IMR-90 (cell line): Measurements from ENCODE around the gene NRIP3. TPM values are rescaled to one million over a fixed set of nuclear protein-coding genes. Genes with fewer than 3 reads are reported as not detected.

ENCODE experiments used
- ATAC-seq: fragments of 200-7000 bp; cut with Tn5 transposase; 2 replicates; pipeline ENCODE4 v1.9.1; 2020; ENCODE audit warnings: low read depth, mild to moderate bottlenecking, moderate library complexity
- BruUV-seq: library from RNA; stranded (reverse); fragments of 400-500 nt; replicated peaks from 2 replicates; lab custom pipeline; 2021; lab: Mats Ljungman, UMichigan
- CTCF ChIA-PET: fragments of 300-600 bp; formaldehyde crosslinking; extraction: SDS; loops from one replicate; lab custom pipeline; 2021; ENCODE audit warnings: antibody characterized with exemption; lab: Yijun Ruan, JAX
- POLR2A ChIA-PET: fragments of 300-600 bp; sonication (Branson Sonifier 250); formaldehyde crosslinking; loops from one replicate; lab custom pipeline; 2022; ENCODE audit warnings: antibody characterized with exemption; ENCODE audit not compliant: unreplicated experiment; lab: Charles Lee
- DNase-seq: peaks from one replicate; pipeline ENCODE4 v3.0.0; 2013
- H2AFZ ChIP-seq: replicated peaks from 2 replicates; pipeline ENCODE3; 2013; ENCODE audit warnings: low read length, mild to moderate bottlenecking; ENCODE audit not compliant: poor library complexity
- H2AK5ac ChIP-seq: 2 replicates; pipeline ENCODE4 v1.6.1; 2013; ENCODE audit warnings: low read depth, low read length, inconsistent platforms
- H2AK9ac ChIP-seq: replicated peaks from 2 replicates; pipeline ENCODE3; 2013; ENCODE audit warnings: mild to moderate bottlenecking, low read depth, low read length, moderate library complexity; ENCODE audit not compliant: poor library complexity
- H2BK120ac ChIP-seq: 2 replicates; pipeline ENCODE4 v1.6.1; 2013; ENCODE audit warnings: low read depth, low read length, inconsistent platforms
- H2BK15ac ChIP-seq: 3 replicates; pipeline ENCODE4 v1.6.1; 2013; ENCODE audit warnings: low read depth, low read length, inconsistent platforms
- H2BK20ac ChIP-seq: 2 replicates; pipeline ENCODE4 v1.6.1; 2013; ENCODE audit warnings: low read depth, mild to moderate bottlenecking, inconsistent platforms, low read length, moderate library complexity
- H2BK5ac ChIP-seq: 2 replicates; pipeline ENCODE4 v1.6.1; 2013; ENCODE audit warnings: mild to moderate bottlenecking, low read depth, low read length, inconsistent platforms; ENCODE audit not compliant: poor library complexity, severe bottlenecking
- H3K14ac ChIP-seq: replicated peaks from 2 replicates; pipeline ENCODE4 v1.6.1; 2013; ENCODE audit warnings: low read depth, low read length, inconsistent platforms
- H3K18ac ChIP-seq: 2 replicates; pipeline ENCODE4 v1.6.1; 2013; ENCODE audit warnings: low read depth, low read length, control low read depth
- H3K23ac ChIP-seq: 2 replicates; pipeline ENCODE4 v1.6.1; 2013; ENCODE audit warnings: low read depth, low read length, inconsistent platforms
- H3K27ac ChIP-seq: 2 replicates; pipeline ENCODE4 v1.5.1; 2013; ENCODE audit warnings: mild to moderate bottlenecking, control low read depth, low read length; ENCODE audit not compliant: insufficient read depth
- H3K27me3 ChIP-seq: 2 replicates; pipeline ENCODE4 v1.6.1; 2013; ENCODE audit warnings: low read length; ENCODE audit not compliant: control insufficient read depth, insufficient read depth
- H3K36me3 ChIP-seq: 2 replicates; pipeline ENCODE4 v1.6.1; 2013; ENCODE audit warnings: low read length, mixed read lengths; ENCODE audit not compliant: control insufficient read depth, insufficient read depth
- H3K4ac ChIP-seq: 2 replicates; pipeline ENCODE4 v1.6.1; 2013; ENCODE audit warnings: low read depth, low read length, inconsistent platforms
- H3K4me1 ChIP-seq: 2 replicates; pipeline ENCODE4 v1.6.1; 2013; ENCODE audit warnings: low read length, mixed read lengths; ENCODE audit not compliant: control insufficient read depth, insufficient read depth
- H3K4me2 ChIP-seq: 2 replicates; pipeline ENCODE4 v1.6.1; 2013; ENCODE audit warnings: low read depth, mild to moderate bottlenecking, control low read depth, low read length, moderate library complexity
- H3K4me3 ChIP-seq: 2 replicates; pipeline ENCODE4 v1.5.1; 2013; ENCODE audit warnings: low read depth, mild to moderate bottlenecking, control low read depth, low read length, moderate library complexity; ENCODE audit not compliant: insufficient read depth
- H3K56ac ChIP-seq: 2 replicates; pipeline ENCODE4 v1.6.1; 2013; ENCODE audit warnings: low read length, inconsistent platforms; ENCODE audit not compliant: insufficient read depth; ENCODE audit errors: extremely low read depth
- H3K79me1 ChIP-seq, 2 experiments: 2 replicates each; pipeline ENCODE4 v1.6.1; 2013; ENCODE audit warnings: low read length in 2 of 2, inconsistent platforms in 1 of 2, low read depth in 1 of 2
- H3K9ac ChIP-seq: 2 replicates; pipeline ENCODE4 v1.6.1; 2013; ENCODE audit warnings: low read depth, low read length, control low read depth
- H3K9me1 ChIP-seq: 2 replicates; pipeline ENCODE4 v1.6.1; 2013; ENCODE audit warnings: low read length, inconsistent platforms; ENCODE audit not compliant: insufficient read depth
- H3K9me3 ChIP-seq: 2 replicates; pipeline ENCODE4 v1.6.1; 2013; ENCODE audit warnings: low read length; ENCODE audit not compliant: control insufficient read depth, insufficient read depth
- H4K20me1 ChIP-seq: 2 replicates; pipeline ENCODE4 v1.6.1; 2013; ENCODE audit warnings: low read length, inconsistent platforms; ENCODE audit not compliant: insufficient read depth
- H4K5ac ChIP-seq: 2 replicates; pipeline ENCODE4 v1.6.1; 2013; ENCODE audit warnings: mild to moderate bottlenecking, low read depth, low read length, control low read depth
- H4K8ac ChIP-seq, 2 experiments: 2 replicates each; pipeline ENCODE4 v1.6.1; 2013; ENCODE audit warnings: low read depth in 2 of 2, low read length in 2 of 2, control low read depth in 1 of 2, inconsistent platforms in 1 of 2
- H4K91ac ChIP-seq: 2 replicates; pipeline ENCODE4 v1.6.1; 2013; ENCODE audit warnings: low read depth, low read length, inconsistent platforms; ENCODE audit not compliant: insufficient read depth
- BHLHE40 ChIP-seq: fragments of 150-350 bp; IDR thresholded peaks from 2 replicates; pipeline ENCODE4 v1.6.1; 2016; ENCODE audit warnings: mild to moderate bottlenecking, low read depth, low read length
- CEBPB ChIP-seq: IDR thresholded peaks from 2 replicates; pipeline ENCODE4 v1.6.1; 2012; ENCODE audit warnings: low read depth, low read length, improper control_type of control experiment
- CHD1 ChIP-seq: IDR thresholded peaks from 2 replicates; pipeline ENCODE4 v1.6.1; 2012; ENCODE audit warnings: low read depth, low read length, improper control_type of control experiment
- FOS ChIP-seq: fragments of 150-350 bp; IDR thresholded peaks from 2 replicates; pipeline ENCODE4 v1.6.1; 2016; ENCODE audit warnings: low read depth, low read length
- MAFK ChIP-seq: IDR thresholded peaks from 2 replicates; pipeline ENCODE4 v1.6.1; 2012; ENCODE audit warnings: low read depth, low read length, improper control_type of control experiment
- MAZ ChIP-seq: IDR thresholded peaks from 2 replicates; pipeline ENCODE4 v1.6.1; 2012; ENCODE audit warnings: low read depth, mild to moderate bottlenecking, low read length, improper control_type of control experiment, moderate library complexity, borderline replicate concordance
- MXI1 ChIP-seq: IDR thresholded peaks from 2 replicates; pipeline ENCODE4 v1.6.1; 2012; ENCODE audit warnings: low read depth, mild to moderate bottlenecking, low read length, moderate library complexity, borderline replicate concordance
- NFE2L2 ChIP-seq: fragments of 150-350 bp; IDR thresholded peaks from 2 replicates; pipeline ENCODE4 v1.6.1; 2016; ENCODE audit warnings: low read depth, mild to moderate bottlenecking, low read length
- POLR2A ChIP-seq: IDR thresholded peaks from 2 replicates; pipeline ENCODE4 v1.6.1; 2012; ENCODE audit warnings: mild to moderate bottlenecking, low read depth, low read length
- RAD21 ChIP-seq: IDR thresholded peaks from 2 replicates; pipeline ENCODE4 v1.6.1; 2012; ENCODE audit warnings: low read length, improper control_type of control experiment
- RCOR1 ChIP-seq: IDR thresholded peaks from 2 replicates; pipeline ENCODE4 v1.6.1; 2012; ENCODE audit warnings: mild to moderate bottlenecking, low read length, improper control_type of control experiment; ENCODE audit not compliant: insufficient replicate concordance
- RFX5 ChIP-seq: IDR thresholded peaks from 2 replicates; pipeline ENCODE4 v1.8.0; 2012; ENCODE audit warnings: low read depth, mild to moderate bottlenecking, low read length, moderate library complexity
- SMC3 ChIP-seq: fragments of 150-350 bp; IDR thresholded peaks from 2 replicates; pipeline ENCODE4 v1.6.1; 2016; ENCODE audit warnings: low read depth, mild to moderate bottlenecking, antibody characterized with exemption, low read length, moderate library complexity
- WGBS, 2 experiments: methylation state at CpG; one replicate each; pipeline versions ENCODE4 v1.1.5 to v1.1.7; 2013; ENCODE audit warnings: missing lambda C conversion rate in 2 of 2; ENCODE audit not compliant: insufficient read length in 1 of 2; ENCODE audit errors: extremely low coverage in 2 of 2; 5-methylcytosine and 5-hydroxymethylcytosine counted together
- dilution Hi-C: fragments of 300-500 bp; cut with HindIII; formaldehyde crosslinking; loops from one replicate; pipeline ENCODE4 v1.14.3; 2018; ENCODE audit warnings: low sequenced_read_pairs; ENCODE audit not compliant: unreplicated experiment
- in situ Hi-C: fragments of 300-500 bp; cut with MboI; formaldehyde crosslinking; loops from 3 replicates; pipeline ENCODE4 v1.14.3; 2019; ENCODE audit warnings: low sequenced_read_pairs, inconsistent platforms, mixed read lengths
- intact Hi-C: fragments of 100-400 bp; cut with micrococcal nuclease; formaldehyde crosslinking; loops from 2 replicates; pipeline ENCODE4 v1.10.0; 2022
- polyA plus RNA-seq, 3 experiments: library from polyadenylated mRNA; depleted of rRNA; stranded (reverse); fragments of >200 nt; gene quantifications; 2 replicates each; pipeline ENCODE4 v1.2.3, GENCODE V29; 2012; ENCODE audit warnings: low replicate concordance in 1 of 3
- total RNA-seq: library from RNA; depleted of rRNA; stranded (reverse); fragments of >200 nt; gene quantifications from 2 replicates; pipeline ENCODE4 v1.2.3, GENCODE V29; 2012
- TF ChIP-seq, protein P1 (sequence below): fragments of 150-350 bp; IDR thresholded peaks from 2 replicates; pipeline ENCODE4 v1.6.1; 2016; ENCODE audit warnings: low read depth, mild to moderate bottlenecking, low read length, moderate library complexity, borderline replicate concordance
- TF ChIP-seq, protein P2 (sequence below): fragments of 150-350 bp; IDR thresholded peaks from 2 replicates; pipeline ENCODE4 v1.6.1; 2017; ENCODE audit warnings: mild to moderate bottlenecking, antibody characterized with exemption, low read length, low read depth
- TF ChIP-seq, protein P3 (sequence below): conservative IDR thresholded peaks from 2 replicates; pipeline ENCODE4 v1.5.1; 2012; ENCODE audit warnings: mild to moderate bottlenecking, low read depth, low read length, improper control_type of control experiment

Gene NRIP3
- total and polyA plus RNA-seq, 2 of the 4 experiments (the other 2 are of a cell fraction): 11.5 to 43.6 TPM

DNA sequence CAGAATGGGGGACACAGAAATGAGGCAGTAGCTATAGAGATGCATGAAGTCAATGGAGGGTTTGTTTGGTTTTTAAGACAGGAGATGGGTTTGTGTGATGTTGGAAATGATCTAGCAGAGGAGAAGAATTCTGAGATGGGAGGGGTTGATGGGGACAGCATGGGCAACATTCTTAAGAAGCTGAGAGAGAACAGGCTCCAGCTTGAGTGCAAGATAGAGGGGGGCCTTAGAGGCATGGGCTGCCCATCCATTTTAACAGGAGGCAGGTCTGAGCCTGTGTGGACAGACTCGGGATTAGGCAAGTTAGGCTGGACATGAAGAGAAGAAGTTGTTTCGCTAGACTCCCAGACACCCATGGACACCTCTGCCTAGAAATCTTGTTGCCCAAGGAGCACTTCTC, 37.9 kb upstream of the NRIP3 start:
- Histone ChIP-seq H2AK9ac (no peak overlapping the region), H3K9me3 (no peaks in the 10 kb centered on the region), H3K9me1 (no peaks in the 10 kb centered on the region), H3K4me1 (no peaks in the 10 kb centered on the region), H4K8ac (no peak overlapping the region), H2BK5ac (no peak overlapping the region), H3K27ac (no peak overlapping the region), H3K56ac (no peak overlapping the region), H2BK120ac (no peak overlapping the region), H3K79me1 (no peaks in the 10 kb centered on the region; a peak in 1 of 4 replicates), H4K91ac (no peak overlapping the region), H4K20me1 (no peaks in the 10 kb centered on the region), H3K4me2 (no peak overlapping the region), H3K14ac (no peak overlapping the region), H3K4me3 (no peak overlapping the region), H3K9ac (no peak overlapping the region), H3K36me3 (no peaks in the 10 kb centered on the region), H3K18ac (no peak overlapping the region), H3K23ac (no peak overlapping the region), H3K27me3 (peaks cover 4% of the 10 kb centered on the region; the same call in 1 of the 2 replicates), H2AK5ac (no peak overlapping the region), H2AFZ (no peak overlapping the region), H2BK20ac (no peak overlapping the region), H4K5ac (no peak overlapping the region), H2BK15ac (no peak overlapping the region), H3K4ac (no peak overlapping the region)
- ChIA-PET CTCF (interaction anchor here (0.6 kb wide), 1 partner anchor 20 kb away, joined by 4 read pairs; no protein-coding TSS in a partner anchor), POLR2A (no interaction called here)
- in situ Hi-C loops (no loop called here), dilution Hi-C loops (no loop called here), intact Hi-C loops (no loop called here)
- ATAC-seq (no peak), DNase-seq (no peak)
- WGBS, 2 experiments: no CpG with 5 or more reads among the region's 2 CpGs
- BruUV-seq: no TSS peak
- TF ChIP-seq CEBPB: no peak
- TF ChIP-seq POLR2A: no peak
- TF ChIP-seq, protein P1, sequence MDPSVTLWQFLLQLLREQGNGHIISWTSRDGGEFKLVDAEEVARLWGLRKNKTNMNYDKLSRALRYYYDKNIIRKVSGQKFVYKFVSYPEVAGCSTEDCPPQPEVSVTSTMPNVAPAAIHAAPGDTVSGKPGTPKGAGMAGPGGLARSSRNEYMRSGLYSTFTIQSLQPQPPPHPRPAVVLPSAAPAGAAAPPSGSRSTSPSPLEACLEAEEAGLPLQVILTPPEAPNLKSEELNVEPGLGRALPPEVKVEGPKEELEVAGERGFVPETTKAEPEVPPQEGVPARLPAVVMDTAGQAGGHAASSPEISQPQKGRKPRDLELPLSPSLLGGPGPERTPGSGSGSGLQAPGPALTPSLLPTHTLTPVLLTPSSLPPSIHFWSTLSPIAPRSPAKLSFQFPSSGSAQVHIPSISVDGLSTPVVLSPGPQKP: no peak
- no peak for TF ChIP-seq MAZ
- no peak for TF ChIP-seq FOS
- no peak for TF ChIP-seq RAD21
- no peak for TF ChIP-seq NFE2L2
- TF ChIP-seq, protein P2, sequence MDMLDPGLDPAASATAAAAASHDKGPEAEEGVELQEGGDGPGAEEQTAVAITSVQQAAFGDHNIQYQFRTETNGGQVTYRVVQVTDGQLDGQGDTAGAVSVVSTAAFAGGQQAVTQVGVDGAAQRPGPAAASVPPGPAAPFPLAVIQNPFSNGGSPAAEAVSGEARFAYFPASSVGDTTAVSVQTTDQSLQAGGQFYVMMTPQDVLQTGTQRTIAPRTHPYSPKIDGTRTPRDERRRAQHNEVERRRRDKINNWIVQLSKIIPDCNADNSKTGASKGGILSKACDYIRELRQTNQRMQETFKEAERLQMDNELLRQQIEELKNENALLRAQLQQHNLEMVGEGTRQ: no peak
- TF ChIP-seq MXI1: no peak
- TF ChIP-seq, protein P3, sequence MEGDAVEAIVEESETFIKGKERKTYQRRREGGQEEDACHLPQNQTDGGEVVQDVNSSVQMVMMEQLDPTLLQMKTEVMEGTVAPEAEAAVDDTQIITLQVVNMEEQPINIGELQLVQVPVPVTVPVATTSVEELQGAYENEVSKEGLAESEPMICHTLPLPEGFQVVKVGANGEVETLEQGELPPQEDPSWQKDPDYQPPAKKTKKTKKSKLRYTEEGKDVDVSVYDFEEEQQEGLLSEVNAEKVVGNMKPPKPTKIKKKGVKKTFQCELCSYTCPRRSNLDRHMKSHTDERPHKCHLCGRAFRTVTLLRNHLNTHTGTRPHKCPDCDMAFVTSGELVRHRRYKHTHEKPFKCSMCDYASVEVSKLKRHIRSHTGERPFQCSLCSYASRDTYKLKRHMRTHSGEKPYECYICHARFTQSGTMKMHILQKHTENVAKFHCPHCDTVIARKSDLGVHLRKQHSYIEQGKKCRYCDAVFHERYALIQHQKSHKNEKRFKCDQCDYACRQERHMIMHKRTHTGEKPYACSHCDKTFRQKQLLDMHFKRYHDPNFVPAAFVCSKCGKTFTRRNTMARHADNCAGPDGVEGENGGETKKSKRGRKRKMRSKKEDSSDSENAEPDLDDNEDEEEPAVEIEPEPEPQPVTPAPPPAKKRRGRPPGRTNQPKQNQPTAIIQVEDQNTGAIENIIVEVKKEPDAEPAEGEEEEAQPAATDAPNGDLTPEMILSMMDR: no peak
- TF ChIP-seq MAFK: no peak
- no peak for TF ChIP-seq RCOR1
- TF ChIP-seq CHD1: no peak
- no peak for TF ChIP-seq RFX5
- no peak for TF ChIP-seq SMC3
- no peak for TF ChIP-seq BHLHE40
